ENCODE data around the gene MAD1L1.

The MAD1L1 gene

GRCh38 chr7:2013381-2014311 lies 219.1 kb downstream of the MAD1L1 start:
- DNase-seq (ENCODE audit: low spot score), result no peak

- no peak for DNase-seq (ENCODE audit: low spot score)
These were observed 219.8 kb downstream of the MAD1L1 start for GRCh38 chr7:2012981-2013380.

GRCh38 chr7:2012044-2012900 lies 220.5 kb downstream of the MAD1L1 start:
- no peak for DNase-seq (ENCODE audit: low spot score)

GRCh38 chr7:2011266-2012043 lies 221.3 kb downstream of the MAD1L1 start:
- no peak for DNase-seq (ENCODE audit: low spot score)

GRCh38 chr7:2010551-2011265 lies 222.0 kb downstream of the MAD1L1 start:
- no peak for DNase-seq (ENCODE audit: low spot score)

GRCh38 chr7:2010101-2010500 lies 222.6 kb downstream of the MAD1L1 start:
- no peak for DNase-seq (ENCODE audit: low spot score)

GRCh38 chr7:2009541-2010001 lies 223.2 kb downstream of the MAD1L1 start:
- DNase-seq (ENCODE audit: low spot score), result no peak

GRCh38 chr7:2008936-2009540 lies 223.7 kb downstream of the MAD1L1 start:
- DNase-seq (ENCODE audit: low spot score), result no peak

- no peak for DNase-seq (ENCODE audit: low spot score)
These were observed 224.4 kb downstream of the MAD1L1 start for GRCh38 chr7:2008101-2008935.

- DNase-seq (ENCODE audit: low spot score), result no peak
These were observed 225.2 kb downstream of the MAD1L1 start for GRCh38 chr7:2007551-2007950.

GRCh38 chr7:2006921-2007381 lies 225.8 kb downstream of the MAD1L1 start:
- DNase-seq (ENCODE audit: low spot score), result no peak

GRCh38 chr7:2006231-2006771 lies 226.4 kb downstream of the MAD1L1 start:
- DNase-seq (ENCODE audit: low spot score), result no peak

GRCh38 chr7:2005786-2006185 lies 227.0 kb downstream of the MAD1L1 start:
- DNase-seq (ENCODE audit: low spot score), result no peak

- no peak for DNase-seq (ENCODE audit: low spot score)
These were observed 227.7 kb downstream of the MAD1L1 start for GRCh38 chr7:2004841-2005725.

- no peak for DNase-seq (ENCODE audit: low spot score)
These were observed 228.6 kb downstream of the MAD1L1 start for GRCh38 chr7:2003931-2004812.

- no peak for DNase-seq (ENCODE audit: low spot score)
These were observed 229.3 kb downstream of the MAD1L1 start for GRCh38 chr7:2003451-2003930.

Measured in hematopoietic multipotent progenitor cell treated with erythropoietin and hydrocortisone succinate and interleukin-3 and kit ligand, for 15 days (in vitro differentiated cells).